GM23338 (cell line): Measurements from ENCODE around the gene CTXN3. TPM values are rescaled to one million over a fixed set of nuclear protein-coding genes. Genes with fewer than 3 reads are reported as not detected.
A peak's percentile ranks its signal among the peaks of the same experiment; 100 is the strongest.

Source experiments
- ATAC-seq: fragments of 200-7000 bp; cut with Tn5 transposase; 3 replicates; pipeline ENCODE4 v1.9.1; 2020
- DNase-seq: peaks from one replicate; pipeline ENCODE4 v3.0.0-alpha.2; 2015; ENCODE audit warnings: low spot score
- H2AFZ ChIP-seq: fragments of 200-600 bp; sonication (generic); 2 replicates; pipeline ENCODE4 v1.8.0; 2016; ENCODE audit warnings: antibody characterized with exemption, mild to moderate bottlenecking, moderate library complexity
- H3F3A ChIP-seq: fragments of 200-600 bp; sonication (generic); replicated peaks from 2 replicates; pipeline ENCODE4 v1.8.0; 2017; ENCODE audit warnings: antibody characterized with exemption, mixed run types, low read depth
- H3K27ac ChIP-seq: fragments of 200-600 bp; sonication (generic); 2 replicates; pipeline ENCODE4 v1.6.1; 2016; ENCODE audit warnings: low read depth
- H3K27me3 ChIP-seq: fragments of 200-600 bp; sonication (generic); 2 replicates; pipeline ENCODE4 v1.8.0; 2016; ENCODE audit warnings: mild to moderate bottlenecking, mixed run types, moderate library complexity; ENCODE audit not compliant: insufficient read depth
- H3K36me3 ChIP-seq: fragments of 200-600 bp; sonication (generic); 2 replicates; pipeline ENCODE4 v1.8.0; 2016; ENCODE audit warnings: mild to moderate bottlenecking; ENCODE audit not compliant: insufficient read depth
- H3K4me1 ChIP-seq: fragments of 200-600 bp; sonication (generic); 2 replicates; pipeline ENCODE4 v1.8.0; 2016; ENCODE audit warnings: mild to moderate bottlenecking, moderate library complexity; ENCODE audit not compliant: insufficient read depth
- H3K4me2 ChIP-seq: fragments of 200-600 bp; sonication (generic); 2 replicates; pipeline ENCODE4 v1.7.1; 2017; ENCODE audit warnings: mixed run types
- H3K4me3 ChIP-seq: fragments of 200-600 bp; sonication (generic); 2 replicates; pipeline ENCODE4 v1.6.1; 2016; ENCODE audit warnings: mixed run types
- H3K79me2 ChIP-seq: fragments of 200-600 bp; sonication (generic); replicated peaks from 2 replicates; pipeline ENCODE4 v1.8.0; 2017; ENCODE audit warnings: mild to moderate bottlenecking; ENCODE audit not compliant: insufficient read depth
- H3K9me2 ChIP-seq: fragments of 200-600 bp; sonication (generic); 2 replicates; pipeline ENCODE4 v1.8.0; 2017; ENCODE audit not compliant: insufficient read depth
- H4K20me1 ChIP-seq: fragments of 200-600 bp; sonication (generic); replicated peaks from 2 replicates; pipeline ENCODE4 v1.8.0; 2017; ENCODE audit warnings: mild to moderate bottlenecking; ENCODE audit not compliant: insufficient read depth
- H3K27ac Mint-ChIP-seq: 2 replicates; pipeline ENCODE4 v1.8.0; 2020; ENCODE audit warnings: inconsistent platforms, mild to moderate bottlenecking, moderate library complexity, mixed read lengths
- H3K27me3 Mint-ChIP-seq: 3 replicates; pipeline ENCODE4 v1.8.0; 2022; ENCODE audit warnings: low read depth, mild to moderate bottlenecking, moderate library complexity, mixed read lengths, inconsistent platforms; ENCODE audit not compliant: insufficient read depth, poor library complexity
- H3K36me3 Mint-ChIP-seq: 3 replicates; pipeline ENCODE4 v1.8.0; 2021; ENCODE audit warnings: low read depth, mild to moderate bottlenecking, inconsistent platforms, moderate library complexity, mixed read lengths
- H3K4me1 Mint-ChIP-seq: 3 replicates; pipeline ENCODE4 v1.8.0; 2020; ENCODE audit warnings: mild to moderate bottlenecking, inconsistent platforms, mixed read lengths
- H3K4me3 Mint-ChIP-seq: 3 replicates; pipeline ENCODE4 v1.8.0; 2021; ENCODE audit warnings: moderate library complexity, mild to moderate bottlenecking, inconsistent platforms, mixed read lengths
- H3K9me3 Mint-ChIP-seq: 3 replicates; pipeline ENCODE4 v1.8.0; 2020; ENCODE audit warnings: moderate library complexity, mild to moderate bottlenecking, inconsistent platforms, mixed read lengths
- CREB1 ChIP-seq: fragments of 250-450 bp; sonication (Bioruptor Pico); IDR thresholded peaks from 2 replicates; pipeline ENCODE4 v1.5.0; 2020; ENCODE audit warnings: low read depth, mild to moderate bottlenecking, moderate library complexity
- EZH2 ChIP-seq: fragments of 200-600 bp; sonication (generic); IDR thresholded peaks from one replicate; pipeline ENCODE4 v1.8.0; 2017; ENCODE audit warnings: antibody characterized with exemption, mild to moderate bottlenecking, low read depth; ENCODE audit not compliant: unreplicated experiment
- EZH2phosphoT487 ChIP-seq: fragments of 200-600 bp; sonication (generic); IDR thresholded peaks from one replicate; pipeline ENCODE4 v1.8.1; 2018; ENCODE audit warnings: antibody characterized with exemption; ENCODE audit not compliant: unreplicated experiment
- JUNB ChIP-seq: IDR thresholded peaks from one replicate; pipeline ENCODE4 v1.6.1; 2016; ENCODE audit warnings: antibody characterized with exemption; ENCODE audit not compliant: unreplicated experiment
- NANOG ChIP-seq: IDR thresholded peaks from 2 replicates; pipeline ENCODE4 v1.6.1; 2016; ENCODE audit warnings: antibody characterized with exemption, borderline replicate concordance
- POLR2AphosphoS5 ChIP-seq: IDR thresholded peaks from 2 replicates; pipeline ENCODE4 v1.6.1; 2016; ENCODE audit warnings: antibody characterized with exemption, low read depth
- STAT1 ChIP-seq: IDR thresholded peaks from one replicate; pipeline ENCODE4 v1.6.1; 2016; ENCODE audit warnings: antibody characterized with exemption; ENCODE audit not compliant: unreplicated experiment
- ZNF114 ChIP-seq: fragments of 250-450 bp; sonication (Bioruptor Pico); IDR thresholded peaks from 2 replicates; pipeline ENCODE4 v1.5.0; 2020; ENCODE audit warnings: mild to moderate bottlenecking, moderate library complexity
- ZNF331 ChIP-seq: fragments of 250-450 bp; sonication (Bioruptor Pico); IDR thresholded peaks from 2 replicates; pipeline ENCODE4 v1.5.0; 2020; ENCODE audit warnings: low read depth, mild to moderate bottlenecking, moderate library complexity
- polyA plus RNA-seq: library from polyadenylated mRNA; unstranded; fragments of >200 nt; fragmentation: Nextera tagmentation; extraction: Ambion mirVana; gene quantifications from 2 replicates; pipeline ENCODE4 v1.2.1, GENCODE V29; 2016
- total RNA-seq: library from RNA; depleted of rRNA; stranded (reverse); fragments of >200 nt; shearing (Covaris generic); gene quantifications from 2 replicates; pipeline ENCODE4 v1.2.3, GENCODE V29; 2014
- TF ChIP-seq, protein P1 (sequence below): IDR thresholded peaks from 2 replicates; pipeline ENCODE4 v1.6.1; 2016; ENCODE audit warnings: antibody characterized with exemption
- TF ChIP-seq, protein P2 (sequence below): IDR thresholded peaks from one replicate; pipeline ENCODE4 v1.6.1; 2018; ENCODE audit warnings: antibody characterized with exemption; ENCODE audit not compliant: unreplicated experiment
- TF ChIP-seq, protein P3 (sequence below): fragments of 250-450 bp; sonication (Bioruptor Pico); IDR thresholded peaks from 2 replicates; pipeline ENCODE4 v1.5.0; 2020; ENCODE audit warnings: mild to moderate bottlenecking, moderate library complexity
- TF ChIP-seq, protein P4 (sequence below), 2 experiments: fragments of 200-600 bp in 1 of 2; sonication (generic) in 1 of 2; conservative IDR thresholded peaks; 2 replicates each; pipeline versions ENCODE4 v1.5.1 to v1.6.1; 2016 to 2017; ENCODE audit warnings: antibody characterized with exemption in 2 of 2, low read depth in 2 of 2, mild to moderate bottlenecking in 2 of 2, moderate library complexity in 1 of 2

Gene CTXN3
- total and polyA plus RNA-seq, 2 experiments from 2014 or later = not detected

DNA sequence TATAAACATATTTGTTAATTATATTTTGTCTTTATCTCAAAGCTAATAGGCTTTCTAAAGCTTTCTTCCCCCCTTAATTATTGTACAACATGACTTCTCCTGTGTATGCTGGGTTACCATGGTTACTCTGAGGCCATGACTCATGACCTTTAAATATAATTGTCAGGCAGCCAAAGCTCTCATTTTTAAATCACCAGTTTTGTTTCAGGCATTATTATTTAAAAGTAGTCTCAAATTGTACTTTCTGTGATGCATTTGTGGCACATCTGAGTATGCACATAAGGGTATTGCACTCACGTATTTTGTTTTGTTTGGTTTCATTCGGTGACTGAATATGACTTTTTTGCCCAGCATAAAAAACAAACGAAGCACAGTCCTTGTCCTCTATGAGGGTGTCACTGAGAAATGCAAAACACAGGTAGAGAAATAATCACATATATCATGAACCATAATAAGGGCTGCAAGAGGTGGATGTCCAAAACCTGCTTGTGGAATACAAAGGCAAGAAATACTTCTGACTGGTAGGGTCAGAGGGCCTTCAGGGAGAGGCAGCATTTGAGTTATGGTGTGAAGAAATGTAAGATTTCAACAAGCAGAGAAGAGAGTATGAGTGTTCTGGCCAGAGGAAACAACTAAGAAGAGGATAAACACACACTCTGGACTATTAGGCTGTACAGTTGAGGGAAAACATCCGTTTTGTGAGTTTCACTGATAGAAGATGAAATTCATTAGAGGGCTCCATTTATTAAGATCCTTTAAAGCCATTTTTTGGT lies 56.4 kb downstream of the CTXN3 start:
- H2AFZ ChIP-seq = no peak overlapping the region
- no peaks in the 10 kb centered on the region for H3K36me3 ChIP-seq
- H3K27ac Mint-ChIP-seq = peak overlapping the region; percentile 60
- DNase-seq (peak; percentile 45), ATAC-seq (no peak)
- no peaks in the 10 kb centered on the region for H3K36me3 Mint-ChIP-seq
- H3K4me1 ChIP-seq = peaks cover 11% of the 10 kb centered on the region; the same call in 1 of the 2 replicates
- no peaks in the 10 kb centered on the region for H3K9me3 Mint-ChIP-seq
- no peaks in the 10 kb centered on the region for H3F3A ChIP-seq
- TF ChIP-seq JUNB (no peak), EZH2phosphoT487 (no peak), ZNF331 (CRISPR knock-in tag) (no peak), EZH2 (no peak), ZNF114 (CRISPR knock-in tag) (no peak), POLR2AphosphoS5 (no peak), CREB1 (CRISPR knock-in tag) (no peak), STAT1 (no peak), NANOG (no peak)
- TF ChIP-seq, protein P1, sequence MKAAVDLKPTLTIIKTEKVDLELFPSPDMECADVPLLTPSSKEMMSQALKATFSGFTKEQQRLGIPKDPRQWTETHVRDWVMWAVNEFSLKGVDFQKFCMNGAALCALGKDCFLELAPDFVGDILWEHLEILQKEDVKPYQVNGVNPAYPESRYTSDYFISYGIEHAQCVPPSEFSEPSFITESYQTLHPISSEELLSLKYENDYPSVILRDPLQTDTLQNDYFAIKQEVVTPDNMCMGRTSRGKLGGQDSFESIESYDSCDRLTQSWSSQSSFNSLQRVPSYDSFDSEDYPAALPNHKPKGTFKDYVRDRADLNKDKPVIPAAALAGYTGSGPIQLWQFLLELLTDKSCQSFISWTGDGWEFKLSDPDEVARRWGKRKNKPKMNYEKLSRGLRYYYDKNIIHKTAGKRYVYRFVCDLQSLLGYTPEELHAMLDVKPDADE = no peak
- TF ChIP-seq, protein P2, sequence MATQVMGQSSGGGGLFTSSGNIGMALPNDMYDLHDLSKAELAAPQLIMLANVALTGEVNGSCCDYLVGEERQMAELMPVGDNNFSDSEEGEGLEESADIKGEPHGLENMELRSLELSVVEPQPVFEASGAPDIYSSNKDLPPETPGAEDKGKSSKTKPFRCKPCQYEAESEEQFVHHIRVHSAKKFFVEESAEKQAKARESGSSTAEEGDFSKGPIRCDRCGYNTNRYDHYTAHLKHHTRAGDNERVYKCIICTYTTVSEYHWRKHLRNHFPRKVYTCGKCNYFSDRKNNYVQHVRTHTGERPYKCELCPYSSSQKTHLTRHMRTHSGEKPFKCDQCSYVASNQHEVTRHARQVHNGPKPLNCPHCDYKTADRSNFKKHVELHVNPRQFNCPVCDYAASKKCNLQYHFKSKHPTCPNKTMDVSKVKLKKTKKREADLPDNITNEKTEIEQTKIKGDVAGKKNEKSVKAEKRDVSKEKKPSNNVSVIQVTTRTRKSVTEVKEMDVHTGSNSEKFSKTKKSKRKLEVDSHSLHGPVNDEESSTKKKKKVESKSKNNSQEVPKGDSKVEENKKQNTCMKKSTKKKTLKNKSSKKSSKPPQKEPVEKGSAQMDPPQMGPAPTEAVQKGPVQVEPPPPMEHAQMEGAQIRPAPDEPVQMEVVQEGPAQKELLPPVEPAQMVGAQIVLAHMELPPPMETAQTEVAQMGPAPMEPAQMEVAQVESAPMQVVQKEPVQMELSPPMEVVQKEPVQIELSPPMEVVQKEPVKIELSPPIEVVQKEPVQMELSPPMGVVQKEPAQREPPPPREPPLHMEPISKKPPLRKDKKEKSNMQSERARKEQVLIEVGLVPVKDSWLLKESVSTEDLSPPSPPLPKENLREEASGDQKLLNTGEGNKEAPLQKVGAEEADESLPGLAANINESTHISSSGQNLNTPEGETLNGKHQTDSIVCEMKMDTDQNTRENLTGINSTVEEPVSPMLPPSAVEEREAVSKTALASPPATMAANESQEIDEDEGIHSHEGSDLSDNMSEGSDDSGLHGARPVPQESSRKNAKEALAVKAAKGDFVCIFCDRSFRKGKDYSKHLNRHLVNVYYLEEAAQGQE = no peak
- TF ChIP-seq, protein P3, sequence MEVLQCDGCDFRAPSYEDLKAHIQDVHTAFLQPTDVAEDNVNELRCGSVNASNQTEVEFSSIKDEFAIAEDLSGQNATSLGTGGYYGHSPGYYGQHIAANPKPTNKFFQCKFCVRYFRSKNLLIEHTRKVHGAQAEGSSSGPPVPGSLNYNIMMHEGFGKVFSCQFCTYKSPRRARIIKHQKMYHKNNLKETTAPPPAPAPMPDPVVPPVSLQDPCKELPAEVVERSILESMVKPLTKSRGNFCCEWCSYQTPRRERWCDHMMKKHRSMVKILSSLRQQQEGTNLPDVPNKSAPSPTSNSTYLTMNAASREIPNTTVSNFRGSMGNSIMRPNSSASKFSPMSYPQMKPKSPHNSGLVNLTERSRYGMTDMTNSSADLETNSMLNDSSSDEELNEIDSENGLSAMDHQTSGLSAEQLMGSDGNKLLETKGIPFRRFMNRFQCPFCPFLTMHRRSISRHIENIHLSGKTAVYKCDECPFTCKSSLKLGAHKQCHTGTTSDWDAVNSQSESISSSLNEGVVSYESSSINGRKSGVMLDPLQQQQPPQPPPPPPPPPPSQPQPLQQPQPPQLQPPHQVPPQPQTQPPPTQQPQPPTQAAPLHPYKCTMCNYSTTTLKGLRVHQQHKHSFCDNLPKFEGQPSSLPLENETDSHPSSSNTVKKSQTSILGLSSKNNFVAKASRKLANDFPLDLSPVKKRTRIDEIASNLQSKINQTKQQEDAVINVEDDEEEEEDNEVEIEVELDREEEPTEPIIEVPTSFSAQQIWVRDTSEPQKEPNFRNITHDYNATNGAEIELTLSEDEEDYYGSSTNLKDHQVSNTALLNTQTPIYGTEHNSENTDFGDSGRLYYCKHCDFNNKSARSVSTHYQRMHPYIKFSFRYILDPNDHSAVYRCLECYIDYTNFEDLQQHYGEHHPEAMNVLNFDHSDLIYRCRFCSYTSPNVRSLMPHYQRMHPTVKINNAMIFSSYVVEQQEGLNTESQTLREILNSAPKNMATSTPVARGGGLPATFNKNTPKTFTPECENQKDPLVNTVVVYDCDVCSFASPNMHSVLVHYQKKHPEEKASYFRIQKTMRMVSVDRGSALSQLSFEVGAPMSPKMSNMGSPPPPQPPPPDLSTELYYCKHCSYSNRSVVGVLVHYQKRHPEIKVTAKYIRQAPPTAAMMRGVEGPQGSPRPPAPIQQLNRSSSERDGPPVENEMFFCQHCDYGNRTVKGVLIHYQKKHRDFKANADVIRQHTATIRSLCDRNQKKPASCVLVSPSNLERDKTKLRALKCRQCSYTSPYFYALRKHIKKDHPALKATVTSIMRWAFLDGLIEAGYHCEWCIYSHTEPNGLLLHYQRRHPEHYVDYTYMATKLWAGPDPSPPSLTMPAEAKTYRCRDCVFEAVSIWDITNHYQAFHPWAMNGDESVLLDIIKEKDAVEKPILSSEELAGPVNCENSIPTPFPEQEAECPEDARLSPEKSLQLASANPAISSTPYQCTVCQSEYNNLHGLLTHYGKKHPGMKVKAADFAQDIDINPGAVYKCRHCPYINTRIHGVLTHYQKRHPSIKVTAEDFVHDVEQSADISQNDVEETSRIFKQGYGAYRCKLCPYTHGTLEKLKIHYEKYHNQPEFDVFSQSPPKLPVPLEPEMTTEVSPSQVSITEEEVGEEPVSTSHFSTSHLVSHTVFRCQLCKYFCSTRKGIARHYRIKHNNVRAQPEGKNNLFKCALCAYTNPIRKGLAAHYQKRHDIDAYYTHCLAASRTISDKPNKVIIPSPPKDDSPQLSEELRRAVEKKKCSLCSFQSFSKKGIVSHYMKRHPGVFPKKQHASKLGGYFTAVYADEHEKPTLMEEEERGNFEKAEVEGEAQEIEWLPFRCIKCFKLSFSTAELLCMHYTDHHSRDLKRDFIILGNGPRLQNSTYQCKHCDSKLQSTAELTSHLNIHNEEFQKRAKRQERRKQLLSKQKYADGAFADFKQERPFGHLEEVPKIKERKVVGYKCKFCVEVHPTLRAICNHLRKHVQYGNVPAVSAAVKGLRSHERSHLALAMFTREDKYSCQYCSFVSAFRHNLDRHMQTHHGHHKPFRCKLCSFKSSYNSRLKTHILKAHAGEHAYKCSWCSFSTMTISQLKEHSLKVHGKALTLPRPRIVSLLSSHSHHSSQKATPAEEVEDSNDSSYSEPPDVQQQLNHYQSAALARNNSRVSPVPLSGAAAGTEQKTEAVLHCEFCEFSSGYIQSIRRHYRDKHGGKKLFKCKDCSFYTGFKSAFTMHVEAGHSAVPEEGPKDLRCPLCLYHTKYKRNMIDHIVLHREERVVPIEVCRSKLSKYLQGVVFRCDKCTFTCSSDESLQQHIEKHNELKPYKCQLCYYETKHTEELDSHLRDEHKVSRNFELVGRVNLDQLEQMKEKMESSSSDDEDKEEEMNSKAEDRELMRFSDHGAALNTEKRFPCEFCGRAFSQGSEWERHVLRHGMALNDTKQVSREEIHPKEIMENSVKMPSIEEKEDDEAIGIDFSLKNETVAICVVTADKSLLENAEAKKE (CRISPR knock-in tag) = no peak
- TF ChIP-seq, protein P4, sequence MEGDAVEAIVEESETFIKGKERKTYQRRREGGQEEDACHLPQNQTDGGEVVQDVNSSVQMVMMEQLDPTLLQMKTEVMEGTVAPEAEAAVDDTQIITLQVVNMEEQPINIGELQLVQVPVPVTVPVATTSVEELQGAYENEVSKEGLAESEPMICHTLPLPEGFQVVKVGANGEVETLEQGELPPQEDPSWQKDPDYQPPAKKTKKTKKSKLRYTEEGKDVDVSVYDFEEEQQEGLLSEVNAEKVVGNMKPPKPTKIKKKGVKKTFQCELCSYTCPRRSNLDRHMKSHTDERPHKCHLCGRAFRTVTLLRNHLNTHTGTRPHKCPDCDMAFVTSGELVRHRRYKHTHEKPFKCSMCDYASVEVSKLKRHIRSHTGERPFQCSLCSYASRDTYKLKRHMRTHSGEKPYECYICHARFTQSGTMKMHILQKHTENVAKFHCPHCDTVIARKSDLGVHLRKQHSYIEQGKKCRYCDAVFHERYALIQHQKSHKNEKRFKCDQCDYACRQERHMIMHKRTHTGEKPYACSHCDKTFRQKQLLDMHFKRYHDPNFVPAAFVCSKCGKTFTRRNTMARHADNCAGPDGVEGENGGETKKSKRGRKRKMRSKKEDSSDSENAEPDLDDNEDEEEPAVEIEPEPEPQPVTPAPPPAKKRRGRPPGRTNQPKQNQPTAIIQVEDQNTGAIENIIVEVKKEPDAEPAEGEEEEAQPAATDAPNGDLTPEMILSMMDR (conservative IDR thresholded peaks at IDR 0.05; ENCODE audit: low read depth in 2 of 2) = no peak
- H3K4me3 Mint-ChIP-seq = no peak overlapping the region
- H3K27me3 ChIP-seq = no peaks in the 10 kb centered on the region
- no peak overlapping the region for H3K4me2 ChIP-seq
- H3K4me1 Mint-ChIP-seq = peaks cover 10% of the 10 kb centered on the region
- no peak overlapping the region for H3K27ac ChIP-seq
- H3K79me2 ChIP-seq = no peaks in the 10 kb centered on the region
- no peak overlapping the region for H3K4me3 ChIP-seq
- no peaks in the 10 kb centered on the region for H3K27me3 Mint-ChIP-seq
- no peaks in the 10 kb centered on the region for H4K20me1 ChIP-seq
- 0 out of 2 replicates have a peak, but pooled peaks cover 5% of the 10 kb centered on the region for H3K9me2 ChIP-seq
